Mesendoderm (in vitro differentiated cells): ENCODE data around the gene ENTHD1.

Experiments used
- DNase-seq: peaks from one replicate; pipeline ENCODE4 v3.0.0; 2013
- H2AK5ac ChIP-seq: 2 replicates; pipeline ENCODE4 v1.6.1; 2013; ENCODE audit warnings: low read length, inconsistent platforms
- H2BK120ac ChIP-seq: 2 replicates; pipeline ENCODE4 v1.6.1; 2013; ENCODE audit warnings: low read depth, mild to moderate bottlenecking, low read length, moderate library complexity, mixed read lengths
- H2BK15ac ChIP-seq: replicated peaks from 2 replicates; pipeline ENCODE4 v1.6.1; 2013; ENCODE audit warnings: low read depth, mild to moderate bottlenecking, moderate library complexity
- H2BK5ac ChIP-seq: 2 replicates; pipeline ENCODE4 v1.6.1; 2013; ENCODE audit warnings: low read length, inconsistent platforms
- H3K18ac ChIP-seq: 2 replicates; pipeline ENCODE4 v1.6.1; 2013; ENCODE audit warnings: mild to moderate bottlenecking, low read length, mixed read lengths
- H3K23ac ChIP-seq: one replicate; pipeline ENCODE4 v1.6.1; 2013; ENCODE audit warnings: low read length
- H3K27ac ChIP-seq: 2 replicates; pipeline ENCODE4 v1.5.1; 2013; ENCODE audit warnings: low read depth, mild to moderate bottlenecking, inconsistent platforms, low read length, moderate library complexity
- H3K27me3 ChIP-seq: 2 replicates; pipeline ENCODE4 v1.6.1; 2013; ENCODE audit warnings: low read length, control low read depth, mild to moderate bottlenecking, inconsistent platforms; ENCODE audit not compliant: insufficient read depth, poor library complexity
- H3K36me3 ChIP-seq: 2 replicates; pipeline ENCODE4 v1.6.1; 2013; ENCODE audit warnings: low read length, inconsistent platforms; ENCODE audit not compliant: control insufficient read depth, insufficient read depth
- H3K4ac ChIP-seq: one replicate; pipeline ENCODE4 v1.6.1; 2013; ENCODE audit warnings: low read depth, mild to moderate bottlenecking, low read length, moderate library complexity
- H3K4me1 ChIP-seq: 2 replicates; pipeline ENCODE4 v1.6.1; 2013; ENCODE audit warnings: low read depth, low read length, inconsistent platforms; ENCODE audit not compliant: control insufficient read depth
- H3K4me2 ChIP-seq: 2 replicates; pipeline ENCODE4 v1.6.1; 2013; ENCODE audit warnings: low read length
- H3K4me3 ChIP-seq: 2 replicates; pipeline ENCODE4 v1.5.1; 2013; ENCODE audit warnings: mild to moderate bottlenecking, low read length
- H3K56ac ChIP-seq: one replicate; pipeline ENCODE4 v1.6.1; 2013; ENCODE audit warnings: low read length
- H3K79me1 ChIP-seq: 2 replicates; pipeline ENCODE4 v1.6.1; 2013; ENCODE audit warnings: low read length, inconsistent platforms
- H3K79me2 ChIP-seq: 2 replicates; pipeline ENCODE4 v1.6.1; 2013; ENCODE audit warnings: mild to moderate bottlenecking, low read length; ENCODE audit not compliant: control insufficient read depth, insufficient read depth
- H3K9ac ChIP-seq: 2 replicates; pipeline ENCODE4 v1.6.1; 2013; ENCODE audit warnings: low read length, inconsistent platforms
- H4K5ac ChIP-seq: one replicate; pipeline ENCODE4 v1.6.1; 2013; ENCODE audit warnings: low read length
- H4K8ac ChIP-seq: one replicate; pipeline ENCODE4 v1.6.1; 2013; ENCODE audit warnings: low read depth, mild to moderate bottlenecking, control low read depth, low read length, moderate library complexity
- WGBS: extraction: QIAGEN DNeasy Blood & Tissue Kit; methylation state at CpG from one replicate; pipeline ENCODE4 v1.1.7; 2013; ENCODE audit warnings: low lambda C conversion rate, missing lambda C conversion rate; ENCODE audit not compliant: insufficient coverage; ENCODE audit errors: extremely low coverage; 5-methylcytosine and 5-hydroxymethylcytosine counted together

The ENTHD1 gene

DNA sequence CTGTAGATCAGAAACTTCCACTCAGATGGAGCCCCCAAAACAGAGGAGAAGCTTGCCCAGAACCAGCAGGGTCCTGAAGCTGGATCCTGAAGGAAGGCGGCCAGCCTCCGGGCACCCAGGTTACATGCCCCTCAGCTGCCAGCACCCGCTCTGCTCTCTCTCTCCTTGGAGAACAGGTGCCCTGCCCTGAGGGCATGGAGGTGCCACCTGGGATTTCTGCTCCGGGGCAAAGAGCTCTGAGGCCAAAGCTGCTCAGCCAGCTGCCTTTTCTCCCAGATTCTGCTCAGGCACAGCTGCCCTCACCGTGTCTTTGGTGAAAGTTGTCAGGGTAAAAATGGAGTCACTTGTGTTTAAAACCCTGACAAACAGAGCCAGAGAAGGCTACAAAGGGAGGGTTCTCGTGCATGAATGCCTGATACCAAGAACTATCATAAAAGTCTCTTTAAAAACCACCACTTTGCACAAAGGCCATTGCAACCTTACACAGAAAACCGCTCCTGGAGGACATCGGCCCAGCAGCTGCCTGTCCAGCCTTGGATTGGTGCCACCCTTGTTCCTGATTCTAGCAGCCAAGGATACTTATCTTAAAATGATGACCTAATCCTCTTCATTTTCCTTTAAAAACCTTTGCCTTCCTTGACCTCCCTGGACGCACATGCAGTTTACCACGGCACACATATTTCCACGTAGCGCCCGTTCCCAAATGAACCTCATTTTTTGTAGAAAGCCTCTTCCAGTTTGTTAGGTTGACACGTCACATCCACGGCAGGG lies 183.0 kb downstream of the ENTHD1 start:
- Histone ChIP-seq H2AK5ac (no peak overlapping the region), H2BK5ac (no peak overlapping the region), H3K4ac (no peak overlapping the region), H2BK15ac (no peak overlapping the region), H2BK120ac (no peak overlapping the region), H3K79me1 (no peaks in the 10 kb centered on the region), H3K4me3 (no peak overlapping the region), H3K23ac (no peak overlapping the region), H3K27me3 (no peaks in the 10 kb centered on the region), H3K79me2 (no peaks in the 10 kb centered on the region), H3K27ac (no peak overlapping the region), H3K18ac (no peak overlapping the region), H4K8ac (no peak overlapping the region), H3K36me3 (no peaks in the 10 kb centered on the region), H3K56ac (no peak overlapping the region), H3K4me2 (no peak overlapping the region), H3K9ac (no peak overlapping the region), H4K5ac (no peak overlapping the region), H3K4me1 (no peaks in the 10 kb centered on the region)
- no peak for DNase-seq
- no CpG with 5 or more reads among the region's 15 CpGs for WGBS

DNA sequence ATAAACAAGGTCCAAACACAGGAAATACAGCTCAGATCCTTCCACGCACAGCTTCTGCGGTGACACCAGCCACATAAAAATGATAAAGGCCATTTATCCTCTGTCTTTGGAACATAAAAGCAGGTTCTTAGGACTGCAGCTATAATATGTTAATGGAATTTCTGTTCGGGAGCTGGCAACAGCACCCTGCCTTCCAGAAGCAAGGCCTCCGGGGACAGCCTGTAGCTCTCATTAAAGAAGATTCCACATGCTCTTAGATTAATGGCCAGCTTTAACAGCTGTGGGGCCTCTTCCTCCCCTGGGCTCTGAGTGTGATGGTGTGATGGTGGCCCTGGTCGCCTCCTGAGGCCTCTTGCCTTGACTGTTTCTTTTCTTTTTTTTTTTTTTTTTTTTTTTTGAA lies 185.7 kb downstream of the ENTHD1 start:
- Histone ChIP-seq H3K23ac (no peak overlapping the region), H3K27me3 (no peaks in the 10 kb centered on the region), H3K27ac (no peak overlapping the region), H3K79me1 (no peaks in the 10 kb centered on the region), H2BK5ac (no peak overlapping the region), H3K79me2 (no peaks in the 10 kb centered on the region), H3K4me2 (no peak overlapping the region), H4K5ac (no peak overlapping the region), H2BK15ac (no peak overlapping the region), H4K8ac (no peak overlapping the region), H3K9ac (no peak overlapping the region), H2BK120ac (no peak overlapping the region), H3K4me3 (no peak overlapping the region), H3K56ac (no peak overlapping the region), H2AK5ac (no peak overlapping the region), H3K4ac (no peak overlapping the region), H3K4me1 (no peaks in the 10 kb centered on the region), H3K18ac (no peak overlapping the region), H3K36me3 (no peaks in the 10 kb centered on the region)
- no peak for DNase-seq
- no CpG with 5 or more reads among the region's 5 CpGs for WGBS

DNA sequence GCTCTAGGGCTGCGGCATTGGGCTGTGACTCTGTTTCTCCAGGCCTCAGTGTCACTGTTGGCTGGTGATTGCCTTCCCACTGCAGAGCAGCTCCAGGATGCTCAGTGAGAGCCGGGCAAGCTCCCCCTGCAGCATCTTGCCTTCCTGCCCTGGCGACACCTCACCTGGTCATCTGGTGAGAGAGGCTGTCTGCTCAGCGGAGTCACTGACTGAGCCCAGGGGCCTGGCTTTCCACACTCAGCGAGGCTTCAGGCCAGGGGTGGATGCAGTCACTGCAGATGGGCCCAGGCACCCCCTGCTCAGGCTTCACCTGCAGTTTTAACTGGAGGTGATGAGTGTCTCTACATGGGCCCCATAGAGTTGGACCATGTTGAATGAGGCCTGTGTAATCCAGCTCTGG lies 186.2 kb downstream of the ENTHD1 start:
- no peak overlapping the region for H3K23ac ChIP-seq
- no peak overlapping the region for H2AK5ac ChIP-seq
- no peak for DNase-seq
- no peak overlapping the region for H2BK15ac ChIP-seq
- no peak overlapping the region for H3K4ac ChIP-seq
- no peak overlapping the region for H3K9ac ChIP-seq
- no peak overlapping the region for H4K8ac ChIP-seq
- no peaks in the 10 kb centered on the region for H3K79me1 ChIP-seq
- H3K79me2 ChIP-seq = no peaks in the 10 kb centered on the region
- no peak overlapping the region for H3K4me3 ChIP-seq
- H3K27ac ChIP-seq = no peak overlapping the region
- no peak overlapping the region for H3K18ac ChIP-seq
- no peak overlapping the region for H2BK5ac ChIP-seq
- no peak overlapping the region for H3K4me2 ChIP-seq
- H4K5ac ChIP-seq = no peak overlapping the region
- no peaks in the 10 kb centered on the region for H3K27me3 ChIP-seq
- no peaks in the 10 kb centered on the region for H3K36me3 ChIP-seq
- peaks cover 2% of the 10 kb centered on the region for H3K4me1 ChIP-seq
- H2BK120ac ChIP-seq = no peak overlapping the region
- H3K56ac ChIP-seq = no peak overlapping the region
- WGBS = no CpG with 5 or more reads among the region's 5 CpGs

GRCh38 chr22:39706376-39707140 lies 187.0 kb downstream of the ENTHD1 start:
- H3K9ac ChIP-seq = no peak overlapping the region
- no peaks in the 10 kb centered on the region for H3K79me2 ChIP-seq
- H3K4me3 ChIP-seq = no peak overlapping the region
- H4K5ac ChIP-seq = no peak overlapping the region
- no CpG with 5 or more reads among the region's 27 CpGs for WGBS
- H3K27me3 ChIP-seq = no peaks in the 10 kb centered on the region
- H3K79me1 ChIP-seq = no peaks in the 10 kb centered on the region
- H2BK15ac ChIP-seq = no peak overlapping the region
- no peak overlapping the region for H3K18ac ChIP-seq
- H2BK120ac ChIP-seq = no peak overlapping the region
- H3K36me3 ChIP-seq = no peaks in the 10 kb centered on the region
- no peak for DNase-seq
- no peak overlapping the region for H2AK5ac ChIP-seq
- H3K4me2 ChIP-seq = no peak overlapping the region
- no peak overlapping the region for H3K23ac ChIP-seq
- peaks cover 2% of the 10 kb centered on the region for H3K4me1 ChIP-seq
- no peak overlapping the region for H3K4ac ChIP-seq
- no peak overlapping the region for H2BK5ac ChIP-seq
- H4K8ac ChIP-seq = no peak overlapping the region
- peak overlapping the region; percentile 25 for H3K56ac ChIP-seq
- H3K27ac ChIP-seq = no peak overlapping the region

DNA sequence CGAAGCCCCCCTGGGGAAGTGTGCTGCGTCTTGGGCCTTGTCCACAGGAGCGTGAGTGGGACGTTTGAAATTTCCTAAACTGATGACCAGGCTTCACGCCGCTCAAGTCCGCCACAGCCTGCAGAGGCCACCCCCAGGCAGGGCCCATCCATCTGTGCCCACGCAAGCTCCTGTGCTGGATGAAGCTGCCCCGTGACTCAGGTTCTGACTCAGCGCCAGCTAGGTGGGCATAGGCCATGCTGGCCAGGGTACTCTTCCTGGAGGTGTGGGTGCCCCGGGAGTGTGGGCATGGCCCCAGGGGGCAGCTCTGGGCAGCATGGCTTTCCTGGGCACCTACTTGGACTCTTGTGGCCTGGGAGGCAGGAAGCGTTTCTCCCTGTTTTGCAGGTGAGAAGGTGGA lies 188.2 kb downstream of the ENTHD1 start:
- peaks cover 2% of the 10 kb centered on the region for H3K4me1 ChIP-seq
- no peak overlapping the region for H3K27ac ChIP-seq
- no peak overlapping the region for H3K4me2 ChIP-seq
- no peak overlapping the region for H2BK5ac ChIP-seq
- H3K79me2 ChIP-seq = no peaks in the 10 kb centered on the region
- no peaks in the 10 kb centered on the region for H3K79me1 ChIP-seq
- H3K18ac ChIP-seq = no peak overlapping the region
- no peaks in the 10 kb centered on the region for H3K36me3 ChIP-seq
- H3K9ac ChIP-seq = no peak overlapping the region
- H4K8ac ChIP-seq = no peak overlapping the region
- H3K4me3 ChIP-seq = no peak overlapping the region
- H2BK120ac ChIP-seq = no peak overlapping the region
- no peak overlapping the region for H2AK5ac ChIP-seq
- H3K23ac ChIP-seq = no peak overlapping the region
- DNase-seq = no peak
- no peak overlapping the region for H4K5ac ChIP-seq
- H2BK15ac ChIP-seq = no peak overlapping the region
- no peak overlapping the region for H3K56ac ChIP-seq
- no peaks in the 10 kb centered on the region for H3K27me3 ChIP-seq
- WGBS = no CpG with 5 or more reads among the region's 12 CpGs
- no peak overlapping the region for H3K4ac ChIP-seq
